HG02885 (cell line): ENCODE data around the gene MGARP.
"Not testable (repeated sequence)": the region's sequence is repeated elsewhere in the genome, so short reads cannot be mapped to it uniquely, and the experiment has no call there.

Source experiments
- ATAC-seq: cut with Tn5 transposase; IDR thresholded peaks from one replicate; pipeline ENCODE4 v1.9.1; 2021; ENCODE audit warnings: mild to moderate bottlenecking; ENCODE audit not compliant: unreplicated experiment, poor library complexity

MGARP gene

DNA sequence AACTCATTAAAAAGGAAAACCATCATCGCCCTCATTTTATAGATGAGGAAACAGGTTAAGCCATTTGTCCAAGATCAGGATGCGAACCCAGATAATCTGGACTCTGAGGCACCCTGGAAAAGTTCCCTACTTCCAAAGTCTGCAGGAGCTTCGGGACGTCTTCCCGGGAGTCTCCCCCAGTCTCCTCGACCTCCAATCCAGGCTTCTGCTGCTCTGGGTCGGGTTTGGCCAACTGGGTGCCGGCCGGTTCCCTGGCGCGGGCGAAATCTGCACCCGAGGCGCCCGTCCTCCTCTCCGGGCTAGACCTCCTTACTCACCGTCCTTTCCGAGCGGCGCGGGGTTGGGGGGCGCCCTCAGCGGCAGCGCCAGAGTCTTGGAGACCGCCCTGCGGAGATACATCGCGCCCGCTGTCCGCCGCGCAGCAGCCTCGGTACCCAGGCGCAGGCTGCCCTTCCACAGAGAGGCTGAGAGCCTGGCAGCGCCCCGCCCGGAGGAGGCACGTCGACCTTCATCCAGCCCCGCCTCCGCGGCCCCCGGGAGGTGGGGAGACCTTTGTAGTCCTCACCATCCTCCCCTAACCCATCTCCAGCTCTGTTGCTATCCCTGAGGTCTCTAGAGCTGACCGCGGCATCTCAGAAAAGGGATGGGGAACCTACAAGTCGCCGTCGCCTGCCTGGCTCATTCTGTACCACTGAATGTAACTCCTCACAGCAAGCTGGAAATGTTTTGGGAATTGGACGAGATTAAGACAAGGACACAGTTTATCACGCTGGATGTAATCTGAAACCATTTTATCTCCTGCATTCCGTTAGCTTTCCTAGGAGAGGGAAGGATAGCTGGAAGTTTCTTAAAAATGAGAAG is at the start of gene MGARP:
Gene MGARP (minus strand): TSS at position 466 of the 861 bp plus-strand sequence. CDS start 67 bp downstream, at position 399.
- no peak for ATAC-seq

DNA sequence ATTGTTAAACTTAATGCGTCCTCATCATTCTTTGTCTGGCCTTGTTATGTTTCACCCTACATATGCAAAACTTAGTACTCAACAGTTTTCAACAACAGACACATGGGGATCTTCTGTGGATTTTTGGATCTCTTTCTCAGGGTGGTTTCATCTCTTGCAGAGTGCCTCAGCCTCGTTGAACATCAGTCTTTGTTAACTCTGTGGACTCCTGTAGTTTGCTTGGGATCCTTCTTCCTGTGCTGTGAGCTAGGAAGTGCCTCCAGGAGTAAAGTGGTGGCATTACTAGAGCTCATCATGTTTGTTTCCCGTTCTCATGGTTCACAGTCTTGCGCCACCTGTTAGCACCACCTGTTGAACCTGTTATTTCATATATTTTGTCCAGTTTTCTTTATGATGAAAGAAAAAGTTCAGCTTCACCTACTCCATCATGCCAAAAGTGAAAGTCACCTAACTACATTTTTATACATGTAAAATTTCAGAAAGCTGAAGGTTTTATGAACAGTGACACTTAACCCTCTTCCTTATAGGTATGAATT is 49.7 kb upstream of the MGARP start:
- ATAC-seq, result no peak

- no peak for ATAC-seq
Measured at GRCh38 chr4:139324620-139325019, 44.6 kb upstream of the MGARP start.

DNA sequence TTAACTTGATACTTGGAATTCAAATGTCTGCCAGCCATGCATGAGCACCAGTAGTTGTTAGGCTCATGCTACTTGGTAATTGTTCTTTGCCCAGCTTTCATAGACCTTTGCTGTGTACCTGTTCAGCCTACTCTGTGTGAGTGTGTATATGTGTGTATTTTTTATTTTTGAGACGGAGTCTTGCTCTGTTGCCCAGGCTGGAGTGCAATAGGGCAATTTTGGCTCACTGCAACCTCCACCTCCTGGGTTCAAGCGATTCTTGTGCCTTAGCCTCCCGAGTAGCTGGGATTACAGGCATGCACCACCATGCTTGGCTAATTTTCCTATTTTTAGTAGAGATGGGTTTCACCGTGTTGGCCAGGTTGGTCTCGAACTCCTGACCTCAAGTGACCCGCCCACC is 42.5 kb upstream of the MGARP start:
- not testable (repeated sequence) for ATAC-seq

- not testable (repeated sequence) for ATAC-seq
Measured at GRCh38 chr4:139322070-139322469, 42.0 kb upstream of the MGARP start.

- ATAC-seq, result no peak
Measured at GRCh38 chr4:139319571-139319970, 39.5 kb upstream of the MGARP start.

DNA sequence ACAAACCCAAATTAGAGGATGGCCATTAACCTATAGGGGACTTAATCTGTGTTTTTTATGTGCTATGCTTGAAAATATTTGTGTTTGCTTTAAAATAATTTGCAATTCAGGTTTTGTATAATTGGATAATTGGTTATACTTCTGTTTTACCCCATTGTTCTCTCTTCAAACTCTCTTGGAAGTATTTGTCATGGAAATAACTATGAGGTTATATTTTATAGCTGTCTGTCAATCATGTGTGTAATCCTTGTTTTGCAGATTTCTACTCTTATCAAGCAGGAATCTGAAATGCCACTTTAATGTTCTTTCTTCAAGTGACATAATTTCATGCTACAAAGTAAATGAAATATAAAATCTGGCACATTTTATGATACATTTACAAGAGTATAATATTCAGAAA is 37.6 kb upstream of the MGARP start:
- no peak for ATAC-seq

DNA sequence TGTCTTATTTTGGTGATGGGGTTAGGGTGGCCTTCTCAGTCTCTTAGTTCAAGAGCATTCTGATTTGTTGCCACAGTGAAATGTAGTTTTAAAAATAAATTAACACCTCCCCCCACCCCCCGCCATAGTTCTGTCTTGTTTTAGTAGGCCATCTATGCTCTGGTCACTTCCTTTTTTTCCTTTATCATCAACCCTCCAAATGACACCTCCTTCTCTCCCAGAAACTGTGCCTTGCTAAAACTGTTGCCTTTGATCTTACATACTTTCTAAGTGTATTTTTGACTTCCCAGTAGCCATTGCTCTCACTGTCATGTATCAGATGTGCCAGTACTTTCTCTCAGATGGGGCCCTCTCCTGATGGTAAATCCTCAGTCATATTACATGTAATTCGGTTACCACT is 36.7 kb upstream of the MGARP start:
- ATAC-seq, result no peak

GRCh38 chr4:139315221-139315675 is 35.2 kb upstream of the MGARP start:
- peak; percentile 82 for ATAC-seq

- no peak for ATAC-seq
Measured at GRCh38 chr4:139314047-139314800, 34.2 kb upstream of the MGARP start.

GRCh38 chr4:139313414-139313813 is 33.4 kb upstream of the MGARP start:
- not testable (repeated sequence) for ATAC-seq

GRCh38 chr4:139312552-139313332 is 32.7 kb upstream of the MGARP start:
- no peak for ATAC-seq

DNA sequence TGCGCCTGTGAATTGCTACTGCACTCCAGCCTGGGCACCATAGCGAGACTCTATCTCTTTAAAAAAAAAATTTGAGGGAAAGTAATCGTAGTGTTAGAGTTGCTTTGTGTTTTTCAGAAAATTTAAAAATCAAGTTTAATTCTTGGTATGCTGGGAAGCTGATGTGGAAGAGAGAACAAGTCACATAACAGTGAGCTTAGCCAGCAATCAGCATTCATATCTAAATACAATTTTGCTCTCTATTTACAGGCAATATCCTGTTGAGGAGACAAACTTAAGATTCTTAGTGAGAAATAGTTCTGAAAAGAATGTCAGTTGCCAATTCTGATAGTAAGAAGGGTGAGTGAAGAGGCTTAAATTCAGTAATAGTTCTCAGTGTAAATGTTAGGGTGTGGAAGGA is 31.9 kb upstream of the MGARP start:
- ATAC-seq, result no peak

DNA sequence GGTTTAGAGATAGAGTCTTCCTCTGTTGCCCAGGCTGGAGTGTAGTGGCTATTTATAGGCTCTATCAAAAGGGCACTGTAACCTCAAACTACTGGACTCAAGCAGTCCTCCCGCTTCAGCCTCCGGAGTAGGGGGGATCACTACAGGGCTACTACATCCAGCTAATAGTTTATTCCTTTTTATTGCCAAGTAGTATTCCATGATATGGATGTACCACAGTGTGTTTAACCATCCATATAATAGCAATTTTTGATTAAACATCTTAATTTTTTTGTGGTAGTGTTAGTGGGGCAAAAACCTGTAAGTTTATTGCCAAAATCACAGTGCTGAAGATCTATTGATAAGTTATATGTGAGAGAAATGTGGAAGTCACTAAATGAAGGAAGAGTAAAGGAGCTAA is 24.9 kb upstream of the MGARP start:
- ATAC-seq, result no peak

GRCh38 chr4:139301821-139302611 is 22.0 kb upstream of the MGARP start, which contains the start of gene NDUFC1:
Gene NDUFC1, minus strand, starts transcription at chr4:139302477. Its CDS starts 6,679 bp downstream, at chr4:139295798.
- peak; percentile 41 for ATAC-seq

DNA sequence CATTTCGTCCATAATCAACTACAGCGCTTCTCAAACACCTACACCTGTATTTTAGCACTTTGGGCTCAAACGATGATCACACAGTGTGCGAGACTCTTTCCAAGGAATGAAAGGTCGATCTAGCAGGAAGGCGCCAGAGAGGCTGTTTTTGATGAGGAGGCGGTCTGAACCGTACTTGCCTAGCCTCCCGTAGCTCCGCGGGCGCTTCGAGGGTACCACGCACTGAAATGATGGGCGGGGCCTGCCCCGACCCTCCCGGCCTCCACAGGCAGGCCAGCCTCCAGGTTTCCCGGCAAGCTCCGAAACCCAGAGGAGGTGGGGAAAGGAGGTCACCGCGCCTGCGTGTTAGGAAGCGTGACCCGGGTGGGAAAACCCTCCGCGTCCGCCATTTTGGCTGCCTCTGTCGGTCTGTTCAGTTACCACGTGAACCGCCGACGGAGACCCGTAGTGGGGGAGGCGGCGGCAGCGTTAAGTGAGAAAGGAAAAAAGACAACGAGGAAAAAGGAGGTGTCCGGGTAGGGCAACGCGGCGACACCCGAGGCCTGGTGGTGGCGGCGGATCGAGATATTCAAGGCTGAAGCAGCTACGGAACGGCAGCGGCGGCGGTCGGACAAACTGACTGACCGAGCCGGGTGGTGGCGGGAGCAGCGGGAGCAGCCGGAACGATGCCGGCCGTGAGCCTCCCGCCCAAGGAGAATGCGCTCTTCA is 21.2 kb upstream of the MGARP start, which contains the start of gene NAA15:
Gene NAA15 (plus strand): TSS at position 393 of the 708 bp plus-strand sequence. CDS start 273 bp downstream, at position 666.
- ATAC-seq, result peak; percentile 86

GRCh38 chr4:139300431-139301112 is 20.5 kb upstream of the MGARP start:
- peak; percentile 6 for ATAC-seq

GRCh38 chr4:139299536-139299935 is 19.5 kb upstream of the MGARP start:
- no peak for ATAC-seq
